HEK293 (cell line): ENCODE results near the gene HOXB8.
A peak's percentile ranks its signal among the peaks of the same experiment; 100 is the strongest.

Experiments
- ATF2 ChIP-seq: fragments of 450-650 bp; formaldehyde crosslinking; IDR thresholded peaks from 2 replicates; pipeline ENCODE4 v1.5.1; 2016; ENCODE audit warnings: missing biosample characterization, missing genetic modification characterization, low read depth
- BCL11A ChIP-seq: fragments of 450-650 bp; formaldehyde crosslinking; IDR thresholded peaks from 2 replicates; pipeline ENCODE4 v1.5.1; 2016; ENCODE audit warnings: low read depth, missing biosample characterization, missing genetic modification characterization
- BCL11B ChIP-seq: fragments of 450-650 bp; formaldehyde crosslinking; IDR thresholded peaks from 2 replicates; pipeline ENCODE4 v1.5.1; 2016; ENCODE audit warnings: low read depth, missing biosample characterization, missing genetic modification characterization
- ELK4 ChIP-seq: IDR thresholded peaks from 2 replicates; pipeline ENCODE4 v1.6.1; 2011; ENCODE audit warnings: mild to moderate bottlenecking, low read depth, low read length, borderline replicate concordance
- FEZF1 ChIP-seq: fragments of 450-650 bp; formaldehyde crosslinking; IDR thresholded peaks from 2 replicates; pipeline ENCODE4 v1.5.1; 2016; ENCODE audit warnings: missing biosample characterization, missing genetic modification characterization
- KLF10 ChIP-seq: fragments of 450-650 bp; IDR thresholded peaks from 2 replicates; pipeline ENCODE4 v1.5.1; 2018; ENCODE audit warnings: missing biosample characterization, mild to moderate bottlenecking, missing genetic modification characterization
- KLF8 ChIP-seq: fragments of 450-650 bp; formaldehyde crosslinking; IDR thresholded peaks from 2 replicates; pipeline ENCODE4 v1.5.1; 2016; ENCODE audit warnings: missing biosample characterization, missing genetic modification characterization
- MEIS1 ChIP-seq: sonication (generic); formaldehyde crosslinking; IDR thresholded peaks from 2 replicates; pipeline ENCODE4 v1.8.1; 2022; ENCODE audit warnings: missing genetic modification reagents, mild to moderate bottlenecking, borderline replicate concordance
- PATZ1 ChIP-seq: fragments of 450-650 bp; formaldehyde crosslinking; IDR thresholded peaks from 2 replicates; pipeline ENCODE4 v1.5.1; 2016; ENCODE audit warnings: missing biosample characterization, missing genetic modification characterization
- PBX3 ChIP-seq: sonication (generic); formaldehyde crosslinking; IDR thresholded peaks from 2 replicates; pipeline ENCODE4 v1.8.1; 2022; ENCODE audit warnings: mild to moderate bottlenecking, moderate library complexity, missing genetic modification reagents
- ZFHX2 ChIP-seq: fragments of 450-650 bp; formaldehyde crosslinking; conservative IDR thresholded peaks from 2 replicates; pipeline ENCODE4 v1.5.1; 2016; ENCODE audit warnings: missing biosample characterization, missing genetic modification characterization
- ZFP3 ChIP-seq: fragments of 450-650 bp; formaldehyde crosslinking; IDR thresholded peaks from 2 replicates; pipeline ENCODE4 v1.5.1; 2016; ENCODE audit warnings: low read depth, missing biosample characterization, missing genetic modification characterization
- ZIC2 ChIP-seq: fragments of 450-650 bp; formaldehyde crosslinking; IDR thresholded peaks from 2 replicates; pipeline ENCODE4 v1.5.1; 2016; ENCODE audit warnings: missing biosample characterization, missing genetic modification characterization
- ZNF133 ChIP-seq: fragments of 450-650 bp; formaldehyde crosslinking; IDR thresholded peaks from 2 replicates; pipeline ENCODE4 v1.5.1; 2016; ENCODE audit warnings: missing biosample characterization, missing genetic modification characterization
- ZNF202 ChIP-seq: fragments of 450-650 bp; formaldehyde crosslinking; IDR thresholded peaks from 2 replicates; pipeline ENCODE4 v1.5.1; 2016; ENCODE audit warnings: missing biosample characterization, missing genetic modification characterization, borderline replicate concordance
- ZNF274 ChIP-seq, 2 experiments: fragments of 200-500 bp in 1 of 2; fragments of 450-650 bp in 1 of 2; sonication (Bioruptor generic) in 1 of 2; formaldehyde crosslinking in 1 of 2; IDR thresholded peaks; 2 replicates each; pipeline versions ENCODE4 v1.5.1 to v1.6.1; 2014 to 2016; ENCODE audit warnings: borderline replicate concordance in 1 of 2, inconsistent platforms in 1 of 2, low read length in 1 of 2, missing biosample characterization in 1 of 2, missing genetic modification characterization in 1 of 2
- ZNF362 ChIP-seq: fragments of 450-650 bp; formaldehyde crosslinking; IDR thresholded peaks from 2 replicates; pipeline ENCODE4 v1.5.1; 2016; ENCODE audit warnings: missing biosample characterization, missing genetic modification characterization
- ZNF433 ChIP-seq: fragments of 450-650 bp; formaldehyde crosslinking; IDR thresholded peaks from 2 replicates; pipeline ENCODE4 v1.5.1; 2016; ENCODE audit warnings: missing biosample characterization, missing genetic modification characterization, low read depth
- ZNF510 ChIP-seq: fragments of 450-650 bp; formaldehyde crosslinking; IDR thresholded peaks from 2 replicates; pipeline ENCODE4 v1.5.1; 2018; ENCODE audit warnings: mild to moderate bottlenecking, missing genetic modification characterization, missing biosample characterization; ENCODE audit not compliant: insufficient replicate concordance
- ZNF518A ChIP-seq: fragments of 450-650 bp; formaldehyde crosslinking; conservative IDR thresholded peaks from 2 replicates; pipeline ENCODE4 v1.5.1; 2016; ENCODE audit warnings: low read depth, missing biosample characterization, missing genetic modification characterization
- ZNF521 ChIP-seq: fragments of 450-650 bp; formaldehyde crosslinking; IDR thresholded peaks from 2 replicates; pipeline ENCODE4 v1.5.1; 2017; ENCODE audit warnings: missing biosample characterization, mild to moderate bottlenecking, missing genetic modification characterization
- ZNF529 ChIP-seq: fragments of 450-650 bp; formaldehyde crosslinking; IDR thresholded peaks from 2 replicates; pipeline ENCODE4 v1.5.1; 2017; ENCODE audit warnings: missing genetic modification characterization, missing biosample characterization; ENCODE audit not compliant: insufficient replicate concordance
- ZNF596 ChIP-seq: fragments of 450-650 bp; IDR thresholded peaks from 2 replicates; pipeline ENCODE4 v1.5.0; 2018; ENCODE audit warnings: missing biosample characterization, mild to moderate bottlenecking, missing genetic modification characterization, moderate library complexity
- ZNF670 ChIP-seq: fragments of 450-650 bp; formaldehyde crosslinking; IDR thresholded peaks from 2 replicates; pipeline ENCODE4 v1.5.1; 2016; ENCODE audit warnings: missing biosample characterization, missing genetic modification characterization, low read depth
- ZNF707 ChIP-seq: fragments of 450-650 bp; formaldehyde crosslinking; IDR thresholded peaks from 2 replicates; pipeline ENCODE4 v1.5.1; 2016; ENCODE audit warnings: missing biosample characterization, missing genetic modification characterization
- ZNF792 ChIP-seq: fragments of 450-650 bp; formaldehyde crosslinking; IDR thresholded peaks from 2 replicates; pipeline ENCODE4 v1.5.1; 2016; ENCODE audit warnings: missing biosample characterization, missing genetic modification characterization
- ZNF843 ChIP-seq: fragments of 450-650 bp; formaldehyde crosslinking; IDR thresholded peaks from 2 replicates; pipeline ENCODE4 v1.5.1; 2016; ENCODE audit warnings: missing biosample characterization, missing genetic modification characterization

HOXB8 gene

GRCh38 chr17:48593840-48594537 lies 21.1 kb downstream of the HOXB8 start (continued):
- TF ChIP-seq ZNF362 (tag by site-specific recombination) (no peak), ZIC2 (tag by site-specific recombination) (peak; percentile 94), ZNF433 (no peak), ZNF510 (tag by site-specific recombination) (no peak), ELK4 (no peak), ZNF792 (tag by site-specific recombination) (0 out of 2 replicates have a peak, but pooled peaks have one; percentile 38), PBX3 (CRISPR knock-in tag) (no peak), ZNF529 (tag by site-specific recombination) (no peak), BCL11A (0 out of 2 replicates have a peak, but pooled peaks have one; percentile 70), ZNF596 (peak; percentile 87), ZNF670 (no peak), ZNF521 (no peak), KLF8 (tag by site-specific recombination) (peak; percentile 66), ZNF518A (no peak), ATF2 (tag by site-specific recombination) (peak; percentile 64; the same call in 1 of the 2 replicates), ZNF707 (tag by site-specific recombination) (no peak), ZFP3 (tag by site-specific recombination) (no peak), ZNF133 (tag by site-specific recombination) (no peak), ZFHX2 (no peak), PATZ1 (tag by site-specific recombination) (peak; percentile 83), ZNF202 (no peak), MEIS1 (CRISPR knock-in tag) (no peak), ZNF274 (IDR thresholded peaks at IDR 0.05; ENCODE audit: low read length) (no peak), ZNF274 (tag by site-specific recombination; IDR thresholded peaks at IDR 0.05; ENCODE audit: borderline replicate concordance) (no peak), BCL11B (tag by site-specific recombination) (peak; percentile 69; the same call in 1 of the 2 replicates), KLF10 (tag by site-specific recombination) (peak; percentile 23; the same call in 1 of the 2 replicates), ZNF843 (tag by site-specific recombination) (peak; percentile 83), FEZF1 (tag by site-specific recombination) (peak; percentile 3; the same call in 1 of the 2 replicates)
